GM21723 (cell line): ENCODE data around the gene KLF6.

Experiments used
- ATAC-seq: cut with Tn5 transposase; IDR thresholded peaks from one replicate; pipeline ENCODE4 v1.9.1; 2021; ENCODE audit warnings: mild to moderate bottlenecking, moderate library complexity; ENCODE audit not compliant: unreplicated experiment

Gene KLF6

DNA sequence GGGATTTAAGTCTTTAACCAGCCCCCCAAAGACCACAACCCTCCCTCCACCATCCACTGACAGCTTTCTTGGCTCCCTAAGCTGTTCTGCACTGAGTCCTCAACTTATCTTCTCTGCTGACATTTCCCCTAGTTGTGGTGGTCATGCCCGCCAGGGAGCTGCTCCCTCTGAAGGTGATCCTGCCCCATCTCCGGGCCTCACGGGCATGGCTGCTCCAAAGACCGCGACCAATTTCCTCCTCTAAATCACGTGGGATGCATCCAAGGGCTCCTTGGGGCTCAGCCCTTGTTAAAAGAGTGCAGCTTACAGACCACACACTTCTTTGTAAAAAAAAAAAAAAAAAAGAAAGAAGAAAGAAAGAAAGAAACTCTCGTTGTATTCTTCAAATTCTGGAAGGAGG is 27.1 kb upstream of the KLF6 start:
- ATAC-seq = no peak

DNA sequence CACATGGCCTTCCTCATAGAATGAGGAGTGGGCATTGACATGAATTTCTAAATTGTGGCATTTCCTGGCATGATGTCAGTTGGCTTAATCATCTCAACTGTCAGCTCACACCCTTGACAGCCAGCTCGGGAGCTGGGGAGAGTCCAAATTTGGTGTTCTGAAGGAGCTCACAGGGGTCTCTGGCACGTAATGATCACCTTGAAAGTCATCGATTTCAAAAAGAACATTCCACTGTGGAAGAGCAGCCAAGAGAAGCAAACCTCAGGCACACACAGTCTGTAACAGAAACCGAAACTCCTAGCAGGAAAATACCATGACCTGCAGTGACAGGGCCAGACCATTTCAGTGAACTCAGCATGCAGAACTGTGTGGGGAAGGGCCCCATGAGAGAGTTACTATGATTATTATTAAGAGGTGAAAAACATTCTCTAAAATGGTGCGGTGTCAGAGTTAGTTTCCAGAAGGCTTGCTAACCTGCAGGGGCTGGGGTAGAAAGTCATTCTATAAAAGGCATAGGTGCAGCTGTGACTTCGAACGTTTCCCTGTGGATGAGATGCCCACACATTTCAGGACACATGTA is 26.4 kb upstream of the KLF6 start:
- ATAC-seq = peak; percentile 84

DNA sequence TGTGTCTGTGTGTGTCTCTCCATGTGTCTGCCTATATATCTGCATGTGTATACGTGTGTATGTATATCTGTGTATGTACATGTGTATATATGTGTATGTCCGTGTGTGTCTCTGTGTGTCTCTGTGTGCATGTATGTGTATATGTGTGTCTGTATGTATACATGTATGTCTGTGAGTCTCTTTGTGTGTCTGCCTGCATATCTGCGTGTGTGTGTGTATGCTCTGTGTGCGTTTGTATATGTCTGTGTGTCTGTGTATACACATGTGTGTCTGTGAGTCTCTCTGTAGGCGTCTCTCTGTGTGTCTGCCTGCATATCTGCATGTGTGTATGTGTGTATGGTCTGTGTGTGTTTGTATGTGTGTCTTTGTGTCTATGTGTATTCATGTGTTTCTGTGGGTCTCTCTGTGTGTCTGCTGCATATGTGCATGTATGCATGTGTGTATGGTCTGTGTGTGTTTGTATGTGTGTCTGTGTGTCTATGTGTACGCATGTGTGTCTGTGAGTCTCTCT is 23.7 kb upstream of the KLF6 start:
- no peak for ATAC-seq

DNA sequence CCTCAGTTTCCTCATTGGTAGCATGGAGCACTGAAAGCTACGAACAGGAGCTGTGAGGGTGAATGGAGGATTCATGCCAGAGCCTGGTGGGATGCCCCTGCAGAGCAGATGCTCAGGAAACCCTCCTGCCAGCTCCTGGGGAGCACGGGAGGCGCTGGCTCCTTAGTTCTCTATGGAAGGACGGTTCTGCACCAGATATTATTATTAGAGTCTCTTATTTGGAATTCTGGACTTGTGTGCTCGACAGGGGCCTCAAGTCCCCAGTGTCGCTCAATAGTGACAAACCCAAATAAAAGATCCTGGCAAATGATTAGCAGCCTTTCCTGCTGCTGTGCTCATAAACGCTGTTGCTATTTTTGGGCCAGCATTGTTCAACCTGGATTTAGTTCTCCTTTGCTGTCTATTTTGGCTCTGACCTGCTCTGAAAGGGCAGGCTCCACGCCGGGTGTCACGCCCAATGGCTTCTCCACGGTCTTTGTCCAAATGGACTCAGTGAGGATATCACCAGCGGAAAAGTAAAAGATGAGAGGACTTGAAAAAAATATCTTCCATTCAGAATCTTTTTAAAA is 23.0 kb upstream of the KLF6 start:
- ATAC-seq = no peak

DNA sequence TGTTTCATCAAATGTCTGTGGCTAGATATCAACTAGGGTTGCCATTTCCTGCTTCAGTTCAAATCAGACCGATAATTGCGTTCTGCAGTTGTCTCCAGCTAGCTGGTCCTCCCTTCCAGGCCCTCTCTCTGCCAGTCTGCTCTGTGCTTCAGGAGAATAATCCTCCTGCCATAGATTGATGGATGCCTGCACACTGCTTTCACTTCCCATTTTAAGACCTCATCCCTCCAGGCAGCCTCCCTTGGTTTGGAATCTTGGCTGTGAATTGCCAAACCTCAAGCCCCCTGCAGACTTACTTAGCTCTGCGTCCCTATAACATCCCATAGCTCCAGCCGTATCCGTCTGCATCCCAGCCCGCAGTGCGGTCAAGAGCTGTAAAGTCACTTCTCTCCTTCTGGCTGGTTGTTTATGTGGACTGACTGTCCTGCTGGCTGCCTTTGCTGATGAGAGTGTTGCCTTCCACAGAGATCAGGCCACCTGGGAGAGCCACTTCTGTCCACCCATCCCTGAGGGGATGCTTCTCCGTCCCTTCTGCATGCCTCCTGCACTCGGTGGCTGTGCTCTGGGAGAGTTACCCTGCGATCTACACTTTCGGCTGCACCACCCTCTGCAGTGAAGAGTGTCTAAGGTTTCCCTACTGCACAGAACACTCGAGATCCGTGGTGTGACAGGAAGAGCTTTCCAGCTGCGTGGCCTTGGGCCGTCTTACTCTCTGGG is 22.4 kb upstream of the KLF6 start:
- ATAC-seq = no peak

DNA sequence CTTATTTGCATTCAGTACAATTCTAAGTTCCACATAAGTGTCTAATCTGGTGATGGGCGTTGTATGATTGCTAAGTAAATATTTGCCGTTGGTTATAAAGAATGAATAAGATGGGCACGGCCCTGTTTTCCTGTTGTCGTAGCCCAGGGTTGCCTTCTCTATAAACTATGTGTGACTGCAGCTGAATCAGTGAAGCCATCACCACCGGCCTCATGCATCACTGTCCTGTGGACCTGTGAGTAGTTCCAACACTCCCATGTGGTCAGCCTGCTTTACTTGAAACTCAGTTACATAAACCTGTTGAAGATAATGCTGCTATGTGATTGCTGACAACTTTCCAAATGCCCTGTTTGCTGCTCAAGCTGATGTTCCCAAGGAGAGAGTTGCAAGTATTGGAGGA is 21.6 kb upstream of the KLF6 start:
- ATAC-seq = no peak

DNA sequence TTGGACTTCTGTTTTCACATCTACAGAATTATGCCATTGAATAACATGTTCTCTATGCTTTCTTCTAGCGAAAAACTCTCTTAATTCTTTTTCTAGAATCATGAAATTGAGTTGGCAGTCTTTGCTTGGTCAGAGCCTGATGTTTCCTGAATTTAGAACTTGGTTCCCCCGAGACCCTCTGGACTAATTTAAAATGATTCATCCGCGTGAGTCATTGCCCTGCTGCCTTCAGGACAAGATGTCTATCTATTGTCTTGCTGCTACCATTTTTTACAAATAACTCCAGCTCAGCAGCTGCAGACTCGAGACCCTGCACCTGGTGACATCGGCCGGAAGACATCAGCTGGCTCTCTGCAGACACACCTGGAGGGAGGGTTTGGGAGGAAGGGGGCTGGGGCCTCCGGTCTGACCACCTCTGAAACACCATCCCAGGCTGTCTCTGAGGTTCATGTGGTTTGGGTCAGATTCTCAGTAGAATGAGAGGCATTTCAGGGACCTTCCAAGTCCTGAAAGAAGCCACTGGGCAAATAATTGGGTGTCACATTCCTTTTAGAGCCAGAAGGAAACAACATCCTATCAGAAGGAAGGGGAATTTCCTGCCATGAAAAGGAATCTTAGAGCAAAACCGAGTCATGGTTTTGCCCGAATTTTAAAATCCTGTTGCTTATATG is 20.9 kb upstream of the KLF6 start:
- peak; percentile 45 for ATAC-seq

DNA sequence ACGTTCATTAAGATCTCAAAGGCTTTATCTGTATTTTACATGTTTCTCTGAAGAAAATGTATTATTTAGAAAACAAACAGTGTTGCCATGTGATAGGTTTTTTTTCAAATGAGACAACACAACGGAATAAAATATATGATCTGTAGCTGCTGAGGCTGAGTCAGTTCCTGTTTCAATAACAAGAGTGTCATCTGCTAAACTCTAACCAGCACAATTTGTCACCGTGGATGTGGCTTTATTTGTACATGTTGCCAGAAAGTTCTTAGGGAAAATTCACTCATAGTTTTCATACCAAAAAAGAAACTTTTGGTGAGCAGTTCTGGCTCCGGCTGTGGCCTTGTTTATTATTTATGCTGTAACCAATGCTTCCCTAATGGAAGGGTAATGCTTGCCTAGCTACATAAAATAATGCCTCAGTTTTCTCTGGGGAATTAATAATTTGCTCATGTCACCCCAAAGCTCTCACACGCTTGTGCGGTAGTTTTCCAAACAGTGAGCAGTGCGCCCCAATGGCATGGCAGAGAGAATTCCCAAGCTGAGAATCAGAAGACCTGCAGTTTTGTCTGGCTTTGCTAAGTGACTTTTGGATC is 20.3 kb upstream of the KLF6 start:
- peak; percentile 45 for ATAC-seq

DNA sequence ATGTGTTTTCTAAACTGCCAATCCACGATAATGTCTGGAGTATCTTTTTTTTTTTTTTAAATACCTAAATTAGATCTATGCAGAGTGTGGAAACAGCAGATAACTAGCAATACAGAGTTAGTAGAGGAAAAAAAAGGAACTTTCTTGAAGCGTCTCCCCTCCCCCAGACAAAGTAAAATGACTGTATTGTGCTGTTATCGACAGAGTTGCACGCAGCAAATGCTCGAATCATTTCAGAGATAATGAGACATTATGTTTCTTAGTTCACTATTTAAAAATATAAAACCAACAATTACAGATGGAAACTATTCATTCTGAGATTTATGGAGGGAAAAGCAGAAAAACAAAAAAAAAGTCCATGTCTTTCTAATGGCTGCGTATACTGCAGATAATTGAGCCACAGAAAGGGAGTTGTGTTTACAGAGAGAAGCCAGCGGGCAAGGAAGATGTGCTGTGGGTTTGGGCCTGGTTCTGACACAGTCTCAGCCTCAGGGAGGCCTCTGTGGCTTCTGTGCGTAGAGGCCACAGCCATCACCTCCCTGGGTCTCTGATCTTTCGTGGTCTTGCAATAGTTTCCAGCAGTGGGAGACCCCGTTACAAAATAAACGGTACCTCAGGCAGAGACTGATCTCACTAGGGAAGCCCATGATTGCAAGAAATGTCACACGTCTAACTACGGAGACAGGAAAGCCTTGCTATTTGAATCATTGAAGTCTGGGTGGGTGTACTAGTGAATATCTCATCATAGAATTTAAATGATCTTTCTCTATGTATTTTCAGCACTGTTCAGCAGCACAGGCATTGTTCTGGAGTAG is 19.1 kb upstream of the KLF6 start:
- ATAC-seq = no peak

DNA sequence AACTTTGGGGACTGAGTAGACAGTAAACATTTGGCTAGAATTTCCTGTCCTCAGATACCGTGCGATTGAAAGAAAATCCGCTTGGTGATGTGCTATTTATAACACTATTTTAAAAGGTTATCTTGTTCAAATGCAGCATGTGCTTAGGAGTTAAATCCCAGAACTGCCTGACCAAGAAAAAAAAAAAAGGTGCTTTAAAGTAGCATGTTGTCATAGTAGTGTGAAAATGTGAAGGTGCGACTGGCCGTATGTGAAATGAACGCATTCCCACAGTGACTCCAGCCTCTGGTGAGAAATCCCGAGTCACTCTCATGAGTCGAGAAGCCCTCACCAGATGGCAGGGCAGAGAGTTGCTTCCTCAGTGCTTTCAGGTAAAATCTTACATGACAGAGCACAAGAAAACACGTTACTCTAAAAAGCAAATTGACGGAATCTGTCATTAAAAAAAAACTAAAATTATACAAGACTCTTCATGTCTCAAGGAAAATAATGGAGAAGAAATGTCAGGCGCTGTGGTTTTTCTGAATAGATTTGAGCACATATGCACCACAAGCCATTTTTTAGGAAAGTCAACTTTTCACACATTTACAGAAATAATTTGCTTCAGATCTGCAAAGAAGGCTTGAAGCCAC is 18.4 kb upstream of the KLF6 start:
- ATAC-seq = no peak

DNA sequence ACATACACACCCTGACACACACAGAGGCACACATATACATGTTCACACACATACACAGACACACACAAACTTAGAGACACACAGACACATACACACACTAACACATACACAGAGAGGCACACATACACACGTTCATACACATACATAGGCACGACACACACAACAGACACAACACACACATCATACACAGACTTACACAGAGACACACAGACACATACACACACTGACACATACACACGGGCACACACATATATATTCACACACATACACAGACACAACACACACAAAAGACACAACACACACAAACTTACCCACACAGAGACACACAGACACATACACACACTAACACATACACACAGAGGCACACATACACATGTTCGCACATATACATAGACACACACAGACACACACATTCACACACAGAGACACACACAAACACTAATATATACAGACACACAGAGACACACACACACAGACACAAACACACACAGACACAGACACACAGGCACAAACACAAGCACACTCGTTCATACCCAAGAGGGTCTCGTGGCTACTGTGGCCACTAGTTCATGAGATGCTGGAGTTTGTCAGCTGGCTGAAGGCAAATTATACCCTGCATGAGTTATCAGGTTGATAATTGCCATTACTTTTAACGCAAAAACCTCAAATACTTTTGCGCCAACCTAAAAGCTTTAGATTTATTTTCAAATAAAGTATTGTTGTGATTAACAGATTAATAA is 17.7 kb upstream of the KLF6 start:
- no peak for ATAC-seq

DNA sequence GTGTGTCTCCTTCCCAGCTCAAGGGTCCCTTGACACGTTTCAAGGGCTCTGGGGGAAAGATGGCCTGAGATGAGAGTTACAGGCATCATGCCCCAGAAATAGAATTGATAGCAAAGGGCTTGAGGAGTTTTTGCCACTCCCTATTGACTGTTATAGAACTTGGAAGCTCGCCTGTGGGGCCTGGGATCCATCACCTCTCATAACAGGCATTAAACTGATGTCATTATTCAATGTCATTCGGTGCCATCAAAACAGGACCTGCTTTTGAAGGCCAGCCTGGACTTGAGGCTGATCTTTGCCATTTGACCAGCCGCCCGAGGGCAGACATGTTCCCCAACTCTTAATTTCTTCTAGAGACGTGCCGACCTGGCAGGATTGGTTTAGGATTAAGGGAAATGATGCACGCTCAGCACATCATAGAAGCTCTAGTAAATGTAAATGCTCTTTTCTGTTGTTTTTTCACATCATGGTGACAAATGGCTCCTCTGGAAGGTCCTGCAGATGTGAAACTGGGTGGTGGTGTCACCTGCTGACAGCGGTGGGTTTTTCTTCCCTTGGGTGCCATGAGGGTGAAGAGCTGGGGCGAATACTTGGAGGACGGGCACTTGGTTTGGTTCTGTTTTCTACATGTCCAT is 16.7 kb upstream of the KLF6 start:
- ATAC-seq = no peak

DNA sequence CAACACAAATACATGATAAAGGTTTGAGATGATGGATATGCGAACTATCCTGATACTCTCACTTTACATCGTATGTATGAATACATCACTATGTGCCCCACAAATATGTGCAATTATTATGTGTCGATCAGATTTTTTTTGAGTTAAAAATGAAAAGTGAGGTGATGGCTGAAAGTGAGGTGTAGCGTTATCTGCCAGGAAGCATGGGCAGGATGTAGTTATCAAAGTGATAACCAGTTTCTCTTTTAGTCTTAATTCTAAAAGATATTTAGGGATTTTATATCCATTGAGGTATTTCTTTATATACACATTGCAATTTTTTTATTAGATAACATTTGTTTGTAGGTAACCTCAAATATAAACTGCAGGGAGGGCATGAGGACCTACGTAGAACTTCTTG is 15.6 kb upstream of the KLF6 start:
- ATAC-seq = no peak

DNA sequence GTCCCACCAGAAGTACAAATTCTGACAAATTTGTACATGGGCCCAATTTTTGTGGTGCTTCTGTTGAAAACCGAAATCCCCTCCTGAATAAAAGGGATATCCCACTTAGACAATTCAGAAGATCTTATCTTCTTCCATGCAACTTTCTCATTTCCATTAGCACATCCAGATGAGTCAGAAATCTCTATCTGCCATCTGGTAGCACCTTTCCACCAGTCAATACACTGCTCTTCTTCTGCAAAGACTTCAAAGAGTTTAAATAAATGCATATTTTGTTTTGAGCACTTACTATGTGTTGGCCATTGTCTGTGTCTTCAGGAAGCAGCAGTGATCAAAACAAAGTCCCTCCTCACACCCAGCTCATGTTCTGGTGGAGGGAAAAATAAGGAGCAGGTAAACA is 12.7 kb upstream of the KLF6 start:
- ATAC-seq = no peak

DNA sequence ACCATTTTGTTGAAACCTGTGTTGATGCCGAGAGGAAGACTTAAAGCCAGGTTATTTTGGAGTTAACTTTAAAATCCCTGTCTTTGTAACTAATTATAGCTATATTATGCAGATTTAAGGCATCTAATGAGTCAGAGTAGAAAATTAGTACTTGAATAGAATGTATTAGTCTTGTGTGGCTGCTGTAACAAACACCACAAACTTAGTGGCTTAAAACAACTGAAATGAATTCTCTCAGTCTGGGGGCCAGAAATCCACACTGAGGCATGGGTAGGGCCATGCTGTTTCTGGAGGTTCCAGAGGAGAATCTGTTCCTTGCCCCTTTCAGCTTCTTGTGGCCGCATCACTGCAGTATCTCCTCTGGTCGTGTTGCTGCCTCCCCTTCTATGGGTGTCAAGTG is 8.5 kb upstream of the KLF6 start:
- ATAC-seq = no peak

DNA sequence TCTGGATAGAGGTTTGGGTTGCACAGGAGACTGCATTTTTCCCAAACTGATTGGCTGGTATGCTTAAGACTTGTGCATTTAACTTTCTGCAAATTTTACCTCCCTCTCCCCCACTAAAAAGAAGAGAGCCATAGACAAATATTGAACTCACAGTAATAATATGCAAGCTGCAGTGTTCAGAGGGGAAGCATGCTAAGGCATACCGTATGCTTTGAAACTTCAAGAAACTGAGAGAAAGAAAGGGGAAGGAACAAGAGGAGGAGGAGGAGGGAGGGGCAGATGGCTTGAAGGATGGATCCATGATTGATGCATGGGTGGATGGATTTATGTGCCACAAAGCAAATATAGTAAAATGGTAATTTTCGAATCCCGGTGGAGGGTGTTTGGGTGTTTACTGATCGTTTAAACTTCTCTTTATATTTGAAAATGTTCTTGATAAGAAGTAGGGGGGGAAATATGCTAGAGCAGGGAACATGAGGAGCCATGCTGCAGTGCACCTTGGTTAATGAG is 7.8 kb upstream of the KLF6 start:
- ATAC-seq = no peak

DNA sequence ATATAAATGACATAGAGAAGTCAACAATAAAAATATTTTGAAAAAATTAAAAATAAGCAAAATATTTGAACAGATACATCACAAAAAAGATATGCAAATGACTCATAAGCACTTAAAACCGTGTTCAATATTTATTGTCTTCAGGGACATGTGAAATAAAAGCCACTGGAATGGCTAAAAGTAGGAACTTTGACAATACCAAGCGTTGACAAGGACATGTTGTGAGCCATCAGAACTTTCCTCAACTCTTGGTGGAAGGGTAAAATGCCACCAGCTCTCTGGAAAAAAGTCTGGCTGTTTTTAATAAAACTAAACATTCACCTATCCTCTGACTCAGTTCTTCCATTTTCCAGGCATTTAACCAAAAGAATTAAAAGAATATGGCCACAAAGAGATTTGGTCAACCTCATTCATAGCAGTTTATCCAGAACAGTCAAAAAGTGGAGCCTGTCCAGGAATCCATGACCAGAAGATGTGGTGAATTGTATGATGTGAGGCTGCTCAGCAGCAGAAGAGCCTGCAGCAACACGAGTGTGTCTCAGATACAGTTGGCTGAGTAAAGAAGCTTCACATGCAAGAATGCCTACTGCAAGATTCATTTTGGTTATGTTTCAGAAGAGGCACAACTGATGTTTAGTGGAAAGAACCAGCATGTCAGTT is 7.1 kb upstream of the KLF6 start:
- ATAC-seq = no peak

DNA sequence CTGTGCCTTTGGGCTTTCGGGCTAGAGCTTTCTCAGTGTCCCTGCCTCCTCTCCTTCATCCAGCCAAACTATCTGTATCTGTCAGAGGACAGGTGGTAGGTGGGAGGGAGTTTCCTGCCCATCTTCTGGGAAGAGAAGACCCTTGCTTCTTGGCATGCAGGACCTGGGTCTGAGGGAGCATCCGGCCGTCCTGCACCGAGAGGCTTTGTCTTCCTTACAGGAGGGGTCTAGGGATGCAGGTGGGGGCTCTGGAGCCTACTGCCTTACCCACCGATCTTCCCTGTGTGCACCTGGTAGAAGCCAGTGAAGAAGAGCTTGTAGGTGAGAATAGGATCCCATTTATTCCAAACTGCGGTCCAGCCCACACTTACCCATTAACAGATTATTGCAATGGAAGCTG is 5.8 kb upstream of the KLF6 start:
- no peak for ATAC-seq
